Measurements from ENCODE around the gene ABLIM1.

Gene ABLIM1

GRCh38 chr10:114436941-114437340 is 221.1 kb downstream of the ABLIM1 start:
- DNase-seq, result no peak

- no peak for DNase-seq
Observed at GRCh38 chr10:114432566-114433093, 225.4 kb downstream of the ABLIM1 start.

GRCh38 chr10:114431414-114432135 is 226.5 kb downstream of the ABLIM1 start:
- DNase-seq, result no peak

GRCh38 chr10:114430688-114431413 is 227.2 kb downstream of the ABLIM1 start:
- DNase-seq, result no peak

GRCh38 chr10:114429581-114430335 is 228.3 kb downstream of the ABLIM1 start:
- no peak for DNase-seq

GRCh38 chr10:114427124-114427852 is 230.8 kb downstream of the ABLIM1 start:
- no peak for DNase-seq

GRCh38 chr10:114426476-114426875 is 231.6 kb downstream of the ABLIM1 start:
- no peak for DNase-seq

GRCh38 chr10:114420811-114421485 is 237.1 kb downstream of the ABLIM1 start:
- no peak for DNase-seq

- no peak for DNase-seq
Observed at GRCh38 chr10:114418109-114418508, 240.0 kb downstream of the ABLIM1 start.

- DNase-seq, result no peak
Observed at GRCh38 chr10:114412907-114413797, 244.9 kb downstream of the ABLIM1 start.

- DNase-seq, result no peak
Observed at GRCh38 chr10:114408968-114409444, 249.1 kb downstream of the ABLIM1 start.

- DNase-seq, result no peak
Observed at GRCh38 chr10:114408112-114408967, 249.7 kb downstream of the ABLIM1 start.

- no peak for DNase-seq
Observed at GRCh38 chr10:114406455-114406854, 251.6 kb downstream of the ABLIM1 start.

- no peak for DNase-seq
Observed at GRCh38 chr10:114405011-114405350, 253.1 kb downstream of the ABLIM1 start.

- no peak for DNase-seq
Observed at GRCh38 chr10:114404171-114405010, 253.7 kb downstream of the ABLIM1 start, which contains the start of gene AFAP1L2. Gene AFAP1L2, minus strand, starts transcription at chr10:114404502. Its CDS starts 47 bp downstream, at chr10:114404455.

GRCh38 chr10:114403541-114404161 is 254.4 kb downstream of the ABLIM1 start:
- no peak for DNase-seq

GRCh38 chr10:114402871-114403540 is 255.1 kb downstream of the ABLIM1 start:
- no peak for DNase-seq

GRCh38 chr10:114402233-114402632 is 255.8 kb downstream of the ABLIM1 start:
- DNase-seq, result no peak
